ENCODE data around the gene DCLK1.

DCLK1 gene

DNA sequence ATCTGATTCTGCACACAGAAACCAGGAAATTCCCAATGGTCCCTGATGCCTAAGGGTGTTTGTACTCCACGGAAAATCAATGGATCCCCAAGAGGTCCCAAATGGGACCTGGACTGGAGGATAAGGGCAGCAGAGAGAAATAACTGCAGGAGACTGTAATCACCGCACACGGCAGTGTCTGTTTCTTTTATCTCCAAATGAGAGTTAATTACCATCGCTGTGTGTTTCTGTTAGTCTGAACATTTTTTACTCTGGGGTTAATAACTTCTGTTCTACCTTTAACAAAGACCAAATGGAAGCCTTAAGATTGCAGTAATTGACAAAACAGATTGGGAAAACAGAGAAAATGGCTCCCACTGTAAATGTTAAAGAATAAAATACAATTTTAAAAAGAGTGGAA, 320.9 kb downstream of the DCLK1 start:
- Histone ChIP-seq H3K9me3 (ENCODE audit: severe bottlenecking) (no peaks in the 10 kb centered on the region), H3K27ac (ENCODE audit: poor library complexity, severe bottlenecking) (no peak overlapping the region), H3K4me1 (ENCODE audit: insufficient read depth, poor library complexity, severe bottlenecking) (no peaks in the 10 kb centered on the region), H3K36me3 (ENCODE audit: low read depth) (no peaks in the 10 kb centered on the region), H3K27me3 (ENCODE audit: insufficient read depth, poor library complexity, severe bottlenecking) (no peaks in the 10 kb centered on the region), H3K4me3 (ENCODE audit: severe bottlenecking) (no peak overlapping the region)
- DNase-seq (ENCODE audit: low spot score) (no peak), ATAC-seq (ENCODE audit: low read depth) (no peak)
- TF ChIP-seq, protein P1, sequence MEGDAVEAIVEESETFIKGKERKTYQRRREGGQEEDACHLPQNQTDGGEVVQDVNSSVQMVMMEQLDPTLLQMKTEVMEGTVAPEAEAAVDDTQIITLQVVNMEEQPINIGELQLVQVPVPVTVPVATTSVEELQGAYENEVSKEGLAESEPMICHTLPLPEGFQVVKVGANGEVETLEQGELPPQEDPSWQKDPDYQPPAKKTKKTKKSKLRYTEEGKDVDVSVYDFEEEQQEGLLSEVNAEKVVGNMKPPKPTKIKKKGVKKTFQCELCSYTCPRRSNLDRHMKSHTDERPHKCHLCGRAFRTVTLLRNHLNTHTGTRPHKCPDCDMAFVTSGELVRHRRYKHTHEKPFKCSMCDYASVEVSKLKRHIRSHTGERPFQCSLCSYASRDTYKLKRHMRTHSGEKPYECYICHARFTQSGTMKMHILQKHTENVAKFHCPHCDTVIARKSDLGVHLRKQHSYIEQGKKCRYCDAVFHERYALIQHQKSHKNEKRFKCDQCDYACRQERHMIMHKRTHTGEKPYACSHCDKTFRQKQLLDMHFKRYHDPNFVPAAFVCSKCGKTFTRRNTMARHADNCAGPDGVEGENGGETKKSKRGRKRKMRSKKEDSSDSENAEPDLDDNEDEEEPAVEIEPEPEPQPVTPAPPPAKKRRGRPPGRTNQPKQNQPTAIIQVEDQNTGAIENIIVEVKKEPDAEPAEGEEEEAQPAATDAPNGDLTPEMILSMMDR (IDR thresholded peaks at IDR 0.05; ENCODE audit: poor library complexity, severe bottlenecking): no peak

DNA sequence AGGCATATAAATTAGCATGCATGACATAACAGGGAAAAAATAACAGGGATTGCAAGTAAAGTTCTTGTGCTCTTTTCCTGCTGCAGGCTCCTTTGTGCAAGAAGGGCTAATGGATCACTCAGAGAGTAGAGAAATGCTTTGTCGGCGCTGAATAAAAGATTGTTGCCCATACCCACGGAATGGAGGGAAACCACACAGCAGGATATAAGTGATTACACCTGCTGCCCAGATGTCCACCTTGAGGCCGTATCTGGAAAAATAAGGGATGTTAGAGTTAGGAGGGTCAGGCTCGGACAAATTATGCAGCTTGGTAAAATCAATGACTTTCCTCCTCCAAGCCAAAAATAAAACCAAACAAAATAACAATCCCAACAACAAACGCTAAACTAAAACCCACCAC, 322.3 kb downstream of the DCLK1 start:
- ATAC-seq (ENCODE audit: low read depth): no peak
- no peaks in the 10 kb centered on the region for H3K27me3 ChIP-seq (ENCODE audit: insufficient read depth, poor library complexity, severe bottlenecking)

DNA sequence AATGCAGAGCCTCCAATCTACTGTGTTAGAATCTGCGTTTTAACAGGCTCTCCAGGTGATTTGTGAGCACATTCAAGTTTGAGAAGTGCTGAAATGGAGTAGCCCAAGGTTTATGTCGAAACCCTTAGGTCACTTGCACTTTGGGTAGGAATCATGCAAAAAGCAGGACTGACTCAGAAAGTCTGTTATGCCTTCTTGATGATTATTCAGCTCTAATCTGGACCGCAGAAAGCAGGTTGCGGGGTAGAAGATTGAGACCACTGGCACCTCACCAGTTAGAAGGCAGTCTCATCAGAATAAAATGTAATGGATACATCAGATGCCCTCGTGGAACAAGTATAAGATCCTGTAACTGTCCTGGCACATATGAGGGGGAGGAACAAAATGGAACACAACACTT, 326.3 kb downstream of the DCLK1 start:
- no peaks in the 10 kb centered on the region for H3K27me3 ChIP-seq (ENCODE audit: insufficient read depth, poor library complexity, severe bottlenecking)
- no peak overlapping the region for H3K4me3 ChIP-seq (ENCODE audit: severe bottlenecking)
- H3K4me1 ChIP-seq (ENCODE audit: insufficient read depth, poor library complexity, severe bottlenecking): no peaks in the 10 kb centered on the region
- no peak overlapping the region for H3K27ac ChIP-seq (ENCODE audit: poor library complexity, severe bottlenecking)
- TF ChIP-seq, protein P1 (IDR thresholded peaks at IDR 0.05; ENCODE audit: poor library complexity, severe bottlenecking): no peak
- ATAC-seq (ENCODE audit: low read depth): no peak
- DNase-seq (ENCODE audit: low spot score): no peak
- H3K36me3 ChIP-seq (ENCODE audit: low read depth): no peaks in the 10 kb centered on the region
- no peaks in the 10 kb centered on the region for H3K9me3 ChIP-seq (ENCODE audit: severe bottlenecking)

More for the DNA sequence above, 322.3 kb downstream of the DCLK1 start:
- no peak overlapping the region for H3K4me3 ChIP-seq (ENCODE audit: severe bottlenecking)
- no peaks in the 10 kb centered on the region for H3K4me1 ChIP-seq (ENCODE audit: insufficient read depth, poor library complexity, severe bottlenecking)
- TF ChIP-seq, protein P1 (IDR thresholded peaks at IDR 0.05; ENCODE audit: poor library complexity, severe bottlenecking): no peak
- DNase-seq (ENCODE audit: low spot score): no peak
- no peaks in the 10 kb centered on the region for H3K9me3 ChIP-seq (ENCODE audit: severe bottlenecking)
- H3K36me3 ChIP-seq (ENCODE audit: low read depth): no peaks in the 10 kb centered on the region
- H3K27ac ChIP-seq (ENCODE audit: poor library complexity, severe bottlenecking): no peak overlapping the region

DNA sequence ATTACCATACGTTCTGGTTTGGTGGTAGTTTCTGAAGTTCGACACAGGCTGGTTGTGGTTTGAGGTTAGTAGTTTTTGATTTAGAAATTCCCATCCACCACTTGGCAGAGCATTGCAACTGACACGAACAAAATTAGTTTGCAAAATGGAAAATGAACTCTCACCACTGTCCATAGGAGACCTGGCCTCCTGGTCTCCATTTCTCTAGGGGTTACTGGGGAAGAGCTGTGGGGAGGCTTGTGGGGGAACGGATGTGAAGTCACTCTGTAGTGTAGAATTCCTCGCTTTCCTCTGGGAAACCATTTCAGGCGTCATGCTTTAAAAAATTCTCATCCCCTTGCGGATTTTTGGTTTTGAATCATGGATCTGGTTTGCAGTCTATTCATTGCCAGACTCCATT, 333.2 kb downstream of the DCLK1 start:
- Histone ChIP-seq H3K9me3 (ENCODE audit: severe bottlenecking) (no peaks in the 10 kb centered on the region), H3K4me1 (ENCODE audit: insufficient read depth, poor library complexity, severe bottlenecking) (no peaks in the 10 kb centered on the region), H3K27ac (ENCODE audit: poor library complexity, severe bottlenecking) (no peak overlapping the region), H3K27me3 (ENCODE audit: insufficient read depth, poor library complexity, severe bottlenecking) (no peaks in the 10 kb centered on the region), H3K36me3 (ENCODE audit: low read depth) (no peaks in the 10 kb centered on the region), H3K4me3 (ENCODE audit: severe bottlenecking) (no peak overlapping the region)
- TF ChIP-seq, protein P1 (IDR thresholded peaks at IDR 0.05; ENCODE audit: poor library complexity, severe bottlenecking): no peak
- no peak for ATAC-seq (ENCODE audit: low read depth)
- no peak for DNase-seq (ENCODE audit: low spot score)

DNA sequence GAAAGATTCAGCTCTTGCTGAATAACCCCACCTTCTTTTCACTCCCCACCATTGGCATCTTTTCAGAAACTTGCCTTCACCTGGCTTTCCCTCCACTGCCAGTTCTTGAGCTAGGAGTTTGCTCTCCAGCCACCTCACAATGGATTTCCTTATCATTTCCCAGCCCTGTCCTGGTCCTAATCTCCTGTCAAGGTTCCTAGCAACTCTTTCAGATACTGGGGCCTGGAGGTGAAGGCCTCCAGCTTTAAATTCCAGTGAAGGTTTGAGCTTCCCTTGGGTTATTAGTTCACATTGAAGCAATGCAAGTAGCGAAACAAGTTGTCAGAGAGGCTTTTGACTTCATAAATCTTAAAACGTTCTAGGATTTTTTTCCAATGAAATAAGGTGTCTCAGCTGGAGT, 333.9 kb downstream of the DCLK1 start:
- Histone ChIP-seq H3K27ac (ENCODE audit: poor library complexity, severe bottlenecking) (no peak overlapping the region), H3K4me1 (ENCODE audit: insufficient read depth, poor library complexity, severe bottlenecking) (no peaks in the 10 kb centered on the region), H3K27me3 (ENCODE audit: insufficient read depth, poor library complexity, severe bottlenecking) (no peaks in the 10 kb centered on the region), H3K36me3 (ENCODE audit: low read depth) (no peaks in the 10 kb centered on the region), H3K4me3 (ENCODE audit: severe bottlenecking) (no peak overlapping the region), H3K9me3 (ENCODE audit: severe bottlenecking) (no peaks in the 10 kb centered on the region)
- ATAC-seq (ENCODE audit: low read depth) (no peak), DNase-seq (ENCODE audit: low spot score) (no peak)
- TF ChIP-seq, protein P1 (IDR thresholded peaks at IDR 0.05; ENCODE audit: poor library complexity, severe bottlenecking): no peak
